SK-N-MC (cell line): ENCODE measurements around the gene HNF4A.

Experiments used
- EZH2 ChIP-seq: fragments of 200-600 bp; sonication (generic); IDR thresholded peaks from one replicate; pipeline ENCODE4 v1.6.1; 2017; ENCODE audit warnings: antibody characterized with exemption
- FOXP2 ChIP-seq: optimal IDR thresholded peaks from 2 replicates; pipeline ENCODE3; 2011; ENCODE audit warnings: mild to moderate bottlenecking, moderate library complexity; ENCODE audit not compliant: insufficient read depth; ENCODE audit errors: extremely low read length, control extremely low read depth
- POLR2AphosphoS5 ChIP-seq: IDR thresholded peaks from 2 replicates; pipeline ENCODE4 v1.6.1; 2012; ENCODE audit warnings: mild to moderate bottlenecking, low read depth, low read length, borderline replicate concordance

DNA sequence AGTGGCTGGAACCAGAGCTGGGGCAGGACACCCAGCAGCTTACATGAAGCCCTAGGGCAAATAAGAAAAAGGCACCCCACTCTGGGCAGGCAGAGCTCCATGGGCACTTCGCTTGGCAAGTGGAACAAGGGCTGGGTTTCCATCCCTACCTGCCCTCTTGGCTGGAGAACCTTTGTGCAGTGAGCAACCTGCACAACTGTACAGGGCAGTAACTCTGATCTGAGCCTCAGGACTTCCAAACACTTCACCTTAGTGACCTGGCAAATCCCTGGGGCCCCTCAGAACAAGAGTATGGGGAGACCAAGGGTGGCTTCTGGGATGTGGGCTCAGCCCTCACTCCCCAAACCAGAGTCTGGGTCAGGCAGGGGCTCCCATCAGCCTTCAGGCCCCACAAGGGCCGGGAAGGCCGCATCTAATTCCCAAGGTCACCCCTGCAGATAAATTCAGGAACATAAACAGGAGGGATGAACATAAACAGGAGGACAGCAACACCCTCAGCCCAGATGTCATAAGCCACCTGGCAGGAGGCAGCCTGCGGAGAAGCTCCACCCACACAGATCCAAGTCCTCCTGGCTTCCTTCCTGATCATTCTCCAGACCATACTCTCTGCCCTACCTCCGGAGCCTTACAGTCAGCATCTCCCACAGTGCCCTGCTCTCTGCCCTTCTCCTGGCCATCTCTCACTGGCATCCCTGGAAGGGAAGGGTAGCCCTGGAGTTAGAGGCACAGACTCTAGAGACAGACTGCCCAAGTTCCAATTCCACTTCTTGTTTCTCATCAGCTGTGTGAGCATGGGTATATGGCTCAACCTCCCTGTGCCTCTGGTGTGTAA lies 37.5 kb downstream of the HNF4A start:
- TF ChIP-seq EZH2, result no peak
- no peak for TF ChIP-seq POLR2AphosphoS5
- no peak for TF ChIP-seq FOXP2
